WTC11 (cell line): ENCODE data around the gene IL7R. TPM values are rescaled to one million over a fixed set of nuclear protein-coding genes. Genes with fewer than 3 reads are reported as not detected.

Experiments used
- ATAC-seq: fragments of 200-7000 bp; cut with Tn5 transposase; 2 replicates; pipeline ENCODE4 v1.10.0; 2021; ENCODE audit warnings: mild to moderate bottlenecking, moderate library complexity
- CTCF ChIA-PET: fragments of 300-600 bp; sonication (Branson Sonifier 250); formaldehyde crosslinking; loops from one replicate; lab custom pipeline; 2021; ENCODE audit warnings: antibody characterized with exemption; lab: Charles Lee
- POLR2A ChIA-PET: fragments of 350-600 bp; sonication (Branson Sonifier 250); formaldehyde crosslinking; loops from one replicate; lab custom pipeline; 2021; ENCODE audit warnings: antibody characterized with exemption; lab: Charles Lee
- DNase-seq: peaks from one replicate; pipeline ENCODE4 v3.0.0; 2021; ENCODE audit warnings: low spot score
- H3K27ac Mint-ChIP-seq: 2 replicates; pipeline ENCODE4 v1.8.0; 2021; ENCODE audit warnings: mixed read lengths
- H3K27me3 Mint-ChIP-seq: 2 replicates; pipeline ENCODE4 v1.8.0; 2021; ENCODE audit warnings: low read depth, mild to moderate bottlenecking, moderate library complexity, mixed read lengths
- H3K36me3 Mint-ChIP-seq: 2 replicates; pipeline ENCODE4 v1.8.0; 2021; ENCODE audit warnings: mixed read lengths
- H3K4me1 Mint-ChIP-seq: 2 replicates; pipeline ENCODE4 v1.8.0; 2022; ENCODE audit warnings: mixed read lengths
- H3K4me3 Mint-ChIP-seq: 2 replicates; pipeline ENCODE4 v1.8.0; 2021; ENCODE audit warnings: mild to moderate bottlenecking, moderate library complexity, mixed read lengths
- H3K9me3 Mint-ChIP-seq: 2 replicates; pipeline ENCODE4 v1.8.0; 2021; ENCODE audit warnings: mixed read lengths
- ATF1 ChIP-seq: sonication (generic); formaldehyde crosslinking; IDR thresholded peaks from 2 replicates; pipeline ENCODE4 v1.8.1; 2023; ENCODE audit warnings: mild to moderate bottlenecking, moderate library complexity, missing genetic modification reagents
- CBFB ChIP-seq: sonication (generic); formaldehyde crosslinking; IDR thresholded peaks from 2 replicates; pipeline ENCODE4 v1.8.1; 2022; ENCODE audit warnings: mild to moderate bottlenecking, low read depth, missing genetic modification reagents
- CREB1 ChIP-seq: sonication (generic); formaldehyde crosslinking; IDR thresholded peaks from 2 replicates; pipeline ENCODE4 v1.8.0; 2023; ENCODE audit warnings: mild to moderate bottlenecking, missing genetic modification reagents
- FOXJ3 ChIP-seq: sonication (generic); formaldehyde crosslinking; IDR thresholded peaks from 2 replicates; pipeline ENCODE4 v1.9.0; 2021; ENCODE audit warnings: missing genetic modification reagents, mild to moderate bottlenecking, borderline replicate concordance
- FOXK1 ChIP-seq: sonication (generic); formaldehyde crosslinking; IDR thresholded peaks from 2 replicates; pipeline ENCODE4 v1.8.0; 2022; ENCODE audit warnings: mild to moderate bottlenecking, moderate library complexity, missing genetic modification reagents
- GABPB1 ChIP-seq: sonication (generic); formaldehyde crosslinking; IDR thresholded peaks from 2 replicates; pipeline ENCODE4 v1.8.1; 2023; ENCODE audit warnings: mild to moderate bottlenecking, missing genetic modification reagents
- RORB ChIP-seq: fragments of 250-450 bp; sonication (Bioruptor Pico); IDR thresholded peaks from 2 replicates; pipeline ENCODE4 v1.9.0; 2021; ENCODE audit warnings: mild to moderate bottlenecking
- TCF7 ChIP-seq: sonication (generic); formaldehyde crosslinking; IDR thresholded peaks from 2 replicates; pipeline ENCODE4 v1.8.0; 2022; ENCODE audit warnings: mild to moderate bottlenecking, low read depth, missing genetic modification reagents, moderate library complexity
- TEAD4 ChIP-seq: sonication (generic); formaldehyde crosslinking; IDR thresholded peaks from 2 replicates; pipeline ENCODE4 v1.8.0; 2022; ENCODE audit warnings: mild to moderate bottlenecking, missing genetic modification reagents
- TP53 ChIP-seq: sonication (generic); formaldehyde crosslinking; IDR thresholded peaks from 2 replicates; pipeline ENCODE4 v1.8.1; 2023; ENCODE audit warnings: mild to moderate bottlenecking, missing genetic modification reagents
- ZNF263 ChIP-seq: sonication (generic); formaldehyde crosslinking; IDR thresholded peaks from 2 replicates; pipeline ENCODE4 v1.8.1; 2022; ENCODE audit warnings: low read depth, mild to moderate bottlenecking, moderate library complexity, missing genetic modification reagents
- total RNA-seq: library from RNA; stranded (reverse); gene quantifications from 3 replicates; pipeline ENCODE4 v1.2.3, GENCODE V29; 2021
- TF ChIP-seq, protein P1 (sequence below): sonication (generic); formaldehyde crosslinking; IDR thresholded peaks from 2 replicates; pipeline ENCODE4 v1.8.1; 2022; ENCODE audit warnings: low read depth, mild to moderate bottlenecking, moderate library complexity, missing genetic modification reagents, borderline replicate concordance
- TF ChIP-seq, protein P2 (sequence below): fragments of 250-450 bp; sonication (Bioruptor Pico); IDR thresholded peaks from 2 replicates; pipeline ENCODE4 v1.9.0; 2021; ENCODE audit warnings: mild to moderate bottlenecking
- TF ChIP-seq, protein P3 (sequence below): fragments of 250-450 bp; sonication (Bioruptor Pico); IDR thresholded peaks from 2 replicates; pipeline ENCODE4 v2.1.2; 2022; ENCODE audit warnings: mild to moderate bottlenecking, moderate library complexity
- TF ChIP-seq, protein P4 (sequence below): sonication (generic); formaldehyde crosslinking; conservative IDR thresholded peaks from 2 replicates; pipeline ENCODE4 v1.8.1; 2022; ENCODE audit warnings: mild to moderate bottlenecking, missing genetic modification reagents
- TF ChIP-seq, protein P5 (sequence below): sonication (generic); formaldehyde crosslinking; IDR thresholded peaks from 2 replicates; pipeline ENCODE4 v1.8.1; 2023; ENCODE audit warnings: mild to moderate bottlenecking, missing genetic modification reagents, borderline replicate concordance
- TF ChIP-seq, protein P6 (sequence below): fragments of 250-450 bp; sonication (Bioruptor Pico); IDR thresholded peaks from 2 replicates; pipeline ENCODE4 v1.9.0; 2021; ENCODE audit warnings: mild to moderate bottlenecking, borderline replicate concordance
- TF ChIP-seq, protein P7 (sequence below): fragments of 250-450 bp; sonication (Bioruptor Pico); conservative IDR thresholded peaks from 2 replicates; pipeline ENCODE4 v1.9.0; 2021; ENCODE audit warnings: mild to moderate bottlenecking

The IL7R gene
- total RNA-seq, 1 experiment from 2014 or later: 0.57 TPM

DNA sequence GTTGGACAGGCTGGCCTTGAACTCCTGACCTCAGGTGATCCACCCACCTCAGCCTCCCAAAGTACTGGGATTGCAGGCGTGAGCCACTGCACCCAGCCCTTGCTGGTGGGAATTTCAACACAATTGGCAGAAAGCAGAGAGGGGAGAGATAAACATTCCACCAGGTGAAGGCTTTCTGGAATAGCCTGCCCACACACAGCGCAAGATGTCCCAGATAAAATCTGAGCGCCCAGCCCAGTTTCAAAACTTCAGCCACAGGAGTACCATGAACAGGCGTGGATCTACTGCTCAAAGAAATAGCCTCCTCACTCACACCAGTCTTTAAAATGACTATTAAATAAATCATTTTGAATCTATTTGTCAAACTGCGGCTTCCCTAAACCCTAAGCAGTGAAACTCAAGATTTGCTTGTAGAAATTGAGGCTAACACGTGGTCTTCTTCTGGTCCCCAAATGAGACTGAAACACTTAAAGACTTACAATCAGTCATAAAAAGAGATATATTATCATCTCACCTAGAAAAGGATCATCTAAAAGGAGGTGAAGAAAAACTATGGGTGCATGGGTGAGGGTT, 47.0 kb downstream of the IL7R start (continued):
- no peak for TF ChIP-seq FOXJ3 (CRISPR knock-in tag)
- TF ChIP-seq ZNF263 (CRISPR knock-in tag): no peak
- TF ChIP-seq, protein P1, sequence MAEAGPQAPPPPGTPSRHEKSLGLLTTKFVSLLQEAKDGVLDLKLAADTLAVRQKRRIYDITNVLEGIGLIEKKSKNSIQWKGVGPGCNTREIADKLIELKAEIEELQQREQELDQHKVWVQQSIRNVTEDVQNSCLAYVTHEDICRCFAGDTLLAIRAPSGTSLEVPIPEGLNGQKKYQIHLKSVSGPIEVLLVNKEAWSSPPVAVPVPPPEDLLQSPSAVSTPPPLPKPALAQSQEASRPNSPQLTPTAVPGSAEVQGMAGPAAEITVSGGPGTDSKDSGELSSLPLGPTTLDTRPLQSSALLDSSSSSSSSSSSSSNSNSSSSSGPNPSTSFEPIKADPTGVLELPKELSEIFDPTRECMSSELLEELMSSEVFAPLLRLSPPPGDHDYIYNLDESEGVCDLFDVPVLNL (CRISPR knock-in tag): no peak
- TF ChIP-seq, protein P2, sequence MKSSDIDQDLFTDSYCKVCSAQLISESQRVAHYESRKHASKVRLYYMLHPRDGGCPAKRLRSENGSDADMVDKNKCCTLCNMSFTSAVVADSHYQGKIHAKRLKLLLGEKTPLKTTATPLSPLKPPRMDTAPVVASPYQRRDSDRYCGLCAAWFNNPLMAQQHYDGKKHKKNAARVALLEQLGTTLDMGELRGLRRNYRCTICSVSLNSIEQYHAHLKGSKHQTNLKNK (CRISPR knock-in tag): no peak
- TF ChIP-seq FOXK1: no peak
- TF ChIP-seq, protein P3, sequence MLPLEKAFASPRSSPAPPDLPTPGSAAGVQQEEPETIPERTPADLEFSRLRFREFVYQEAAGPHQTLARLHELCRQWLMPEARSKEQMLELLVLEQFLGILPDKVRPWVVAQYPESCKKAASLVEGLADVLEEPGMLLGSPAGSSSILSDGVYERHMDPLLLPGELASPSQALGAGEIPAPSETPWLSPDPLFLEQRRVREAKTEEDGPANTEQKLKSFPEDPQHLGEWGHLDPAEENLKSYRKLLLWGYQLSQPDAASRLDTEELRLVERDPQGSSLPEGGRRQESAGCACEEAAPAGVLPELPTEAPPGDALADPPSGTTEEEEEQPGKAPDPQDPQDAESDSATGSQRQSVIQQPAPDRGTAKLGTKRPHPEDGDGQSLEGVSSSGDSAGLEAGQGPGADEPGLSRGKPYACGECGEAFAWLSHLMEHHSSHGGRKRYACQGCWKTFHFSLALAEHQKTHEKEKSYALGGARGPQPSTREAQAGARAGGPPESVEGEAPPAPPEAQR: no peak
- TF ChIP-seq, protein P4, sequence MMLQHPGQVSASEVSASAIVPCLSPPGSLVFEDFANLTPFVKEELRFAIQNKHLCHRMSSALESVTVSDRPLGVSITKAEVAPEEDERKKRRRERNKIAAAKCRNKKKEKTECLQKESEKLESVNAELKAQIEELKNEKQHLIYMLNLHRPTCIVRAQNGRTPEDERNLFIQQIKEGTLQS (CRISPR knock-in tag): no peak
- TF ChIP-seq, protein P5, sequence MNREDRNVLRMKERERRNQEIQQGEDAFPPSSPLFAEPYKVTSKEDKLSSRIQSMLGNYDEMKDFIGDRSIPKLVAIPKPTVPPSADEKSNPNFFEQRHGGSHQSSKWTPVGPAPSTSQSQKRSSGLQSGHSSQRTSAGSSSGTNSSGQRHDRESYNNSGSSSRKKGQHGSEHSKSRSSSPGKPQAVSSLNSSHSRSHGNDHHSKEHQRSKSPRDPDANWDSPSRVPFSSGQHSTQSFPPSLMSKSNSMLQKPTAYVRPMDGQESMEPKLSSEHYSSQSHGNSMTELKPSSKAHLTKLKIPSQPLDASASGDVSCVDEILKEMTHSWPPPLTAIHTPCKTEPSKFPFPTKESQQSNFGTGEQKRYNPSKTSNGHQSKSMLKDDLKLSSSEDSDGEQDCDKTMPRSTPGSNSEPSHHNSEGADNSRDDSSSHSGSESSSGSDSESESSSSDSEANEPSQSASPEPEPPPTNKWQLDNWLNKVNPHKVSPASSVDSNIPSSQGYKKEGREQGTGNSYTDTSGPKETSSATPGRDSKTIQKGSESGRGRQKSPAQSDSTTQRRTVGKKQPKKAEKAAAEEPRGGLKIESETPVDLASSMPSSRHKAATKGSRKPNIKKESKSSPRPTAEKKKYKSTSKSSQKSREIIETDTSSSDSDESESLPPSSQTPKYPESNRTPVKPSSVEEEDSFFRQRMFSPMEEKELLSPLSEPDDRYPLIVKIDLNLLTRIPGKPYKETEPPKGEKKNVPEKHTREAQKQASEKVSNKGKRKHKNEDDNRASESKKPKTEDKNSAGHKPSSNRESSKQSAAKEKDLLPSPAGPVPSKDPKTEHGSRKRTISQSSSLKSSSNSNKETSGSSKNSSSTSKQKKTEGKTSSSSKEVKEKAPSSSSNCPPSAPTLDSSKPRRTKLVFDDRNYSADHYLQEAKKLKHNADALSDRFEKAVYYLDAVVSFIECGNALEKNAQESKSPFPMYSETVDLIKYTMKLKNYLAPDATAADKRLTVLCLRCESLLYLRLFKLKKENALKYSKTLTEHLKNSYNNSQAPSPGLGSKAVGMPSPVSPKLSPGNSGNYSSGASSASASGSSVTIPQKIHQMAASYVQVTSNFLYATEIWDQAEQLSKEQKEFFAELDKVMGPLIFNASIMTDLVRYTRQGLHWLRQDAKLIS: no peak
- no peak for TF ChIP-seq TP53

DNA sequence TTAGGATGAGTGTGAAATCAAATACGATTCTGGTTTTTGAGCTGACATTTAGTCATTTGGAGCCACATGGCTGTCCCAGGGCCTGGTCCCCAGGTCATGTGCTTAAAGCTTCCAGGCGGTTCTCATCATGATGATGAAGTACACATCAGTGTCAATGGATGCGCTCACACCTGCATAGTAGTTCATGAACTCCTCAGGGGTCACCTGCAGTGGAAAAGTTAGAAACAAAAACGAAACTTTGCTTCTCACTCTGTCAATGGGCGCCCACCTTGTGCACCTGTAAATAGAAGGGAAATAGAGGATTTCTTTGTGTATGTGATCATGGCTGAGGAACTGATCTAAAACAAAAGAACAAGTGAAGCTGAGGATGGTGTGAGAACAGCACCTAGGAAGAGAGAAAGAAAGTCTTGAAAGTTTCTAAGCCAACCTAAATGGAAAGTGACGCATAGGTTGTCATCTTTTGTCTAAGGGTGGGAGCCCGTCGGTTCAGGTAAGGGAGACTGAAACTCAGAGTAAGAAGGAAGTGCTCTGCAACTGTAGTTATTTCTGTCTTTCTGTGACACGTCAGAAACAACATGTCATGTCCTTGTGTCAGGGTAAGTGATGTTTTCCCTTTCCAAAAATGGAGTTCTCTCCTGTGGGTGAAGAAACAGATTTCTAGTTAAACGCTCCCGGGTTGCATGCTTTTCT, 47.9 kb downstream of the IL7R start:
- Mint-ChIP-seq H3K27me3 (peaks cover 10% of the 10 kb centered on the region; the same call in 1 of the 2 replicates), H3K4me1 (peaks cover 10% of the 10 kb centered on the region), H3K36me3 (no peaks in the 10 kb centered on the region), H3K27ac (no peak overlapping the region), H3K9me3 (peaks cover 21% of the 10 kb centered on the region), H3K4me3 (no peak overlapping the region)
- TF ChIP-seq ATF1 (no peak), RORB (no peak), TEAD4 (CRISPR knock-in tag) (no peak), CREB1 (CRISPR knock-in tag) (no peak), CBFB (CRISPR knock-in tag) (no peak), GABPB1 (CRISPR knock-in tag) (no peak), TCF7 (CRISPR knock-in tag) (no peak)
- TF ChIP-seq, protein P6, sequence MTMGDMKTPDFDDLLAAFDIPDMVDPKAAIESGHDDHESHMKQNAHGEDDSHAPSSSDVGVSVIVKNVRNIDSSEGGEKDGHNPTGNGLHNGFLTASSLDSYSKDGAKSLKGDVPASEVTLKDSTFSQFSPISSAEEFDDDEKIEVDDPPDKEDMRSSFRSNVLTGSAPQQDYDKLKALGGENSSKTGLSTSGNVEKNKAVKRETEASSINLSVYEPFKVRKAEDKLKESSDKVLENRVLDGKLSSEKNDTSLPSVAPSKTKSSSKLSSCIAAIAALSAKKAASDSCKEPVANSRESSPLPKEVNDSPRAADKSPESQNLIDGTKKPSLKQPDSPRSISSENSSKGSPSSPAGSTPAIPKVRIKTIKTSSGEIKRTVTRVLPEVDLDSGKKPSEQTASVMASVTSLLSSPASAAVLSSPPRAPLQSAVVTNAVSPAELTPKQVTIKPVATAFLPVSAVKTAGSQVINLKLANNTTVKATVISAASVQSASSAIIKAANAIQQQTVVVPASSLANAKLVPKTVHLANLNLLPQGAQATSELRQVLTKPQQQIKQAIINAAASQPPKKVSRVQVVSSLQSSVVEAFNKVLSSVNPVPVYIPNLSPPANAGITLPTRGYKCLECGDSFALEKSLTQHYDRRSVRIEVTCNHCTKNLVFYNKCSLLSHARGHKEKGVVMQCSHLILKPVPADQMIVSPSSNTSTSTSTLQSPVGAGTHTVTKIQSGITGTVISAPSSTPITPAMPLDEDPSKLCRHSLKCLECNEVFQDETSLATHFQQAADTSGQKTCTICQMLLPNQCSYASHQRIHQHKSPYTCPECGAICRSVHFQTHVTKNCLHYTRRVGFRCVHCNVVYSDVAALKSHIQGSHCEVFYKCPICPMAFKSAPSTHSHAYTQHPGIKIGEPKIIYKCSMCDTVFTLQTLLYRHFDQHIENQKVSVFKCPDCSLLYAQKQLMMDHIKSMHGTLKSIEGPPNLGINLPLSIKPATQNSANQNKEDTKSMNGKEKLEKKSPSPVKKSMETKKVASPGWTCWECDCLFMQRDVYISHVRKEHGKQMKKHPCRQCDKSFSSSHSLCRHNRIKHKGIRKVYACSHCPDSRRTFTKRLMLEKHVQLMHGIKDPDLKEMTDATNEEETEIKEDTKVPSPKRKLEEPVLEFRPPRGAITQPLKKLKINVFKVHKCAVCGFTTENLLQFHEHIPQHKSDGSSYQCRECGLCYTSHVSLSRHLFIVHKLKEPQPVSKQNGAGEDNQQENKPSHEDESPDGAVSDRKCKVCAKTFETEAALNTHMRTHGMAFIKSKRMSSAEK (CRISPR knock-in tag): no peak
- TF ChIP-seq, protein P7, sequence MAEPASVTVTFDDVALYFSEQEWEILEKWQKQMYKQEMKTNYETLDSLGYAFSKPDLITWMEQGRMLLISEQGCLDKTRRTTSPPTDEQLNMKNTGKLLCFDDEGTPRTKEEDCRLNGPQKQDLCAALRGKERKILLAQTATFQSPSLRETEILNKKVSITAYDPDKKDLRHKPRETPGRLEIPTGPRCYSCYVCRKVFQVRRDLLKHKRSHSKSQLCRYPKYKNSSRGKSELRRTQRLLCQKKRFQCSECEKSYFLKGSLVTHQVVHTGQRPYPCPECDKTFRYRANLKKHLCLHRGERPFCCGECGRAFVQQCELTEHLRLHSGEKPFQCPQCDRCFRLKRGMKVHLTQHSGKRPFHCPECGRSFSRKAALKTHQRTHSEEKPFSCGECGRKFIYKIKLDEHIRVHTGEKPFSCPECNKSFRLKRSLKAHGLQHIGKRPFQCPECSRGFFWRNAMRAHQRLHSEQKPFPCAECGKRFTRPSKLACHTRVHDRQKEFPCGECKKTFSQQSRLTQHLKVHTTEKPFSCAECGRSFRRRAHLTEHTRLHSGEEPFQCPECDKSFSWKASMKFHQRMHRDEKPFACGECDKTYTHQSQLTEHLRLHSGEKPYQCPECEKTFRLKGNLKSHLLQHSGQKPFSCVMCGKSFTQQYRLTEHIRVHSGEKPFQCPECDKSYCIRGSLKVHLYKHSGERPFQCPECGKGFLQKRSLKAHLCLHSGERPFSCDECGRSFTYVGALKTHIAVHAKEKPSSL (CRISPR knock-in tag): no peak
- no peak for ATAC-seq
- POLR2A ChIA-PET: no interaction called here
- CTCF ChIA-PET: no interaction called here
- no peak for DNase-seq
